Naive thymus-derived CD4-positive, alpha-beta T cell (primary cell): ENCODE results near the gene PROM1. TPM values are rescaled to one million over a fixed set of nuclear protein-coding genes. Genes with fewer than 3 reads are reported as not detected.

Experiments
- ATAC-seq: fragments of 150-1000 bp; cut with Tn5 transposase; 2 replicates; pipeline ENCODE4 v1.10.0; 2021; ENCODE audit warnings: mild to moderate bottlenecking, moderate library complexity
- CTCF ChIA-PET: fragments of 350-600 bp; sonication (Branson Sonifier 250); formaldehyde crosslinking; loops from one replicate; lab custom pipeline; 2021; ENCODE audit warnings: antibody characterized with exemption; lab: Charles Lee
- POLR2A ChIA-PET: fragments of 350-600 bp; sonication (Branson Sonifier 250); formaldehyde crosslinking; loops from one replicate; lab custom pipeline; 2021; ENCODE audit warnings: antibody characterized with exemption, inconsistent platforms; lab: Charles Lee
- DNase-seq, 9 donors: peaks; one replicate each; pipeline versions ENCODE4 v3.0.0 to v3.0.0-alpha.2; 2020 to 2022; ENCODE audit warnings: mixed read lengths in 1 of 9
- H3K27ac ChIP-seq: one replicate; pipeline ENCODE4 v1.7.0; 2013; ENCODE audit warnings: mild to moderate bottlenecking, low read depth, low read length, moderate library complexity
- H3K27me3 ChIP-seq, 2 donors: one replicate each; pipeline ENCODE4 v1.7.0; 2013; ENCODE audit warnings: low read length in 2 of 2, mild to moderate bottlenecking in 2 of 2, moderate library complexity in 2 of 2; ENCODE audit not compliant: control insufficient read depth in 2 of 2, insufficient read depth in 2 of 2
- H3K36me3 ChIP-seq, 3 experiments: 1 replicate in 2 of 3; 2 replicates in 1 of 3; pipeline ENCODE4 v1.7.0; 2013; ENCODE audit warnings: low read length in 3 of 3, mild to moderate bottlenecking in 3 of 3, moderate library complexity in 1 of 3; ENCODE audit not compliant: insufficient read depth in 3 of 3, control insufficient read depth in 2 of 3
- H3K4me1 ChIP-seq, 2 donors: one replicate each; pipeline ENCODE4 v1.7.0; 2013; ENCODE audit warnings: low read length in 2 of 2, mild to moderate bottlenecking in 2 of 2, moderate library complexity in 1 of 2; ENCODE audit not compliant: control insufficient read depth in 2 of 2, insufficient read depth in 2 of 2
- H3K4me3 ChIP-seq: 2 replicates; pipeline ENCODE4 v1.7.0; 2013; ENCODE audit warnings: mild to moderate bottlenecking, low read length
- H3K9me3 ChIP-seq, 3 experiments: 1 replicate in 2 of 3; 2 replicates in 1 of 3; pipeline ENCODE4 v1.7.0; 2013; ENCODE audit warnings: low read length in 3 of 3; ENCODE audit not compliant: control insufficient read depth in 2 of 3
- H3K27ac Mint-ChIP-seq, 9 donors: one replicate each; pipeline ENCODE4 v1.8.0; 2020 to 2022; ENCODE audit warnings: mixed read lengths in 9 of 9, mild to moderate bottlenecking in 8 of 9, moderate library complexity in 5 of 9, inconsistent platforms in 2 of 9
- H3K27me3 Mint-ChIP-seq, 5 donors: one replicate each; pipeline ENCODE4 v1.8.0; 2021 to 2022; ENCODE audit warnings: mixed read lengths in 5 of 5, mild to moderate bottlenecking in 1 of 5
- H3K36me3 Mint-ChIP-seq, 5 donors: one replicate each; pipeline ENCODE4 v1.8.0; 2020 to 2022; ENCODE audit warnings: mixed read lengths in 5 of 5, mild to moderate bottlenecking in 3 of 5, inconsistent platforms in 1 of 5
- H3K4me1 Mint-ChIP-seq, 7 donors: one replicate each; pipeline ENCODE4 v1.8.0; 2020 to 2022; ENCODE audit warnings: mixed read lengths in 7 of 7, mild to moderate bottlenecking in 3 of 7, inconsistent platforms in 1 of 7
- H3K4me3 Mint-ChIP-seq, 10 donors: one replicate each; pipeline ENCODE4 v1.8.0; 2020 to 2022; ENCODE audit warnings: mild to moderate bottlenecking in 10 of 10, mixed read lengths in 10 of 10, moderate library complexity in 6 of 10, inconsistent platforms in 2 of 10
- H3K9me3 Mint-ChIP-seq, 11 donors: one replicate each; pipeline ENCODE4 v1.8.0; 2020 to 2022; ENCODE audit warnings: mixed read lengths in 11 of 11, mild to moderate bottlenecking in 4 of 11, inconsistent platforms in 1 of 11, moderate library complexity in 1 of 11
- intact Hi-C, 2 donors: fragments of 100-400 bp; cut with micrococcal nuclease; formaldehyde crosslinking; loops; one replicate each; pipeline ENCODE4 v1.15.1; 2023
- polyA plus RNA-seq, 2 donors: library from polyadenylated mRNA; unstranded; fragments of 300-500 nt; fragmentation: Illumina TruSeq; gene quantifications; one replicate each; pipeline ENCODE4 v1.2.3, GENCODE V29; 2021
- total RNA-seq, 6 experiments: library from RNA in 5 of 6; stranded (reverse) in 5 of 6; gene quantifications; 1 replicate in 5 of 6; 2 replicates in 1 of 6; pipeline ENCODE4 v1.2.3 and lab custom pipeline; 2021 to 2026

PROM1 gene
- total RNA-seq (1 to 10 TPM in 1 of 5 experiments, under 1 TPM in 1, not detected in 3; 0.13 to 2.6 TPM), polyA plus RNA-seq (not detected), total RNA-seq (lab: John Stamatoyannopoulos, UW) (not detected)

GRCh38 chr4:16083241-16084191 is at the start of gene PROM1:
TSS of gene PROM1 (minus strand) at chr4:16084023. CDS start at chr4:16075906, 8,117 bp downstream.
- H3K9me3 ChIP-seq, result no peaks in the 10 kb centered on the region
- H3K4me3 ChIP-seq, result peak within 1 kb of the TSS; percentile 27
- ChIA-PET CTCF (no interaction called here), POLR2A (no interaction called here)
- DNase-seq, result peak in 1 of 9 donors; percentile 1
- no peaks in the 10 kb centered on the region for H3K36me3 ChIP-seq
- Mint-ChIP-seq H3K36me3 (peaks cover 0 to 3% (median 0%) of the 10 kb centered on the region in 5 donors), H3K27me3 (peaks cover 63 to 87% (median 73%) of the 10 kb centered on the region in 5 donors), H3K9me3 (peaks cover 0 to 5% (median 0%) of the 10 kb centered on the region in 11 donors), H3K4me3 (peak within 1 kb of the TSS; percentile 53 to 89 (median 75)), H3K4me1 (peaks cover 12 to 28% (median 19%) of the 10 kb centered on the region in 7 donors), H3K27ac (no peak within 1 kb of the TSS)
- no peak within 1 kb of the TSS for H3K27ac ChIP-seq
- intact Hi-C loops, result no loop called here
- peaks cover 0 to 6% of the 10 kb centered on the region in 2 donors for H3K27me3 ChIP-seq
- H3K4me1 ChIP-seq, result peaks cover 3 to 12% of the 10 kb centered on the region in 2 donors
- ATAC-seq, result peak; percentile 30

GRCh38 chr4:16133406-16133805 is 49.6 kb upstream of the PROM1 start:
- H3K36me3 ChIP-seq, result no peaks in the 10 kb centered on the region
- Mint-ChIP-seq H3K27ac (no peak overlapping the region), H3K36me3 (peaks cover 0 to 6% (median 0%) of the 10 kb centered on the region in 5 donors), H3K9me3 (peaks cover 0 to 18% (median 0%) of the 10 kb centered on the region in 11 donors), H3K4me3 (no peak overlapping the region), H3K4me1 (peaks cover 0 to 2% (median 0%) of the 10 kb centered on the region in 7 donors), H3K27me3 (peaks cover 0 to 21% (median 4%) of the 10 kb centered on the region in 5 donors)
- no peaks in the 10 kb centered on the region for H3K27me3 ChIP-seq
- intact Hi-C loops, result no loop called here
- no peaks in the 10 kb centered on the region for H3K9me3 ChIP-seq
- ATAC-seq (no peak), DNase-seq (no peak)
- no peak overlapping the region for H3K27ac ChIP-seq
- no peaks in the 10 kb centered on the region for H3K4me1 ChIP-seq
- CTCF ChIA-PET, result interaction anchor here (0.7 kb wide), 1 partner anchor 10 kb away, joined by 3 read pairs; no protein-coding TSS in a partner anchor
- no peak overlapping the region for H3K4me3 ChIP-seq
- POLR2A ChIA-PET, result interaction anchor here (0.6 kb wide), 1 partner anchor 87 kb away, joined by 4 read pairs; no protein-coding TSS in a partner anchor

GRCh38 chr4:16131293-16131692 is 47.5 kb upstream of the PROM1 start:
- H3K4me3 ChIP-seq, result no peak overlapping the region
- Mint-ChIP-seq H3K4me3 (no peak overlapping the region), H3K27ac (no peak overlapping the region), H3K9me3 (peaks cover 0 to 15% (median 0%) of the 10 kb centered on the region in 11 donors), H3K27me3 (peaks cover 0 to 8% (median 0%) of the 10 kb centered on the region in 5 donors), H3K4me1 (peaks cover 0 to 3% (median 0%) of the 10 kb centered on the region in 7 donors), H3K36me3 (peaks cover 0 to 4% (median 0%) of the 10 kb centered on the region in 5 donors)
- no peaks in the 10 kb centered on the region for H3K4me1 ChIP-seq
- no peak overlapping the region for H3K27ac ChIP-seq
- no peaks in the 10 kb centered on the region for H3K27me3 ChIP-seq
- intact Hi-C loops, result no loop called here
- POLR2A ChIA-PET, result no interaction called here
- no peaks in the 10 kb centered on the region for H3K36me3 ChIP-seq
- CTCF ChIA-PET, result no interaction called here
- H3K9me3 ChIP-seq, result no peaks in the 10 kb centered on the region
- ATAC-seq, result no peak
- no peak for DNase-seq

- Histone ChIP-seq H3K9me3 (no peaks in the 10 kb centered on the region), H3K4me1 (no peaks in the 10 kb centered on the region), H3K27me3 (no peaks in the 10 kb centered on the region), H3K36me3 (no peaks in the 10 kb centered on the region), H3K4me3 (no peak overlapping the region), H3K27ac (no peak overlapping the region)
- peaks cover 0 to 1% (median 0%) of the 10 kb centered on the region in 5 donors for H3K36me3 Mint-ChIP-seq
- ATAC-seq, result no peak
- H3K27ac Mint-ChIP-seq, result no peak overlapping the region
- no peak for DNase-seq
- ChIA-PET POLR2A (no interaction called here), CTCF (no interaction called here)
- peaks cover 0 to 11% (median 8%) of the 10 kb centered on the region in 7 donors for H3K4me1 Mint-ChIP-seq
- H3K27me3 Mint-ChIP-seq, result peaks cover 0 to 4% (median 0%) of the 10 kb centered on the region in 5 donors
- intact Hi-C loops, result no loop called here
- no peak overlapping the region for H3K4me3 Mint-ChIP-seq
- H3K9me3 Mint-ChIP-seq, result peaks cover 0 to 2% (median 0%) of the 10 kb centered on the region in 11 donors
Observed at GRCh38 chr4:16129336-16129735, 45.5 kb upstream of the PROM1 start.

GRCh38 chr4:16126714-16127113 is 42.9 kb upstream of the PROM1 start:
- intact Hi-C loops, result no loop called here
- ChIA-PET POLR2A (no interaction called here), CTCF (no interaction called here)
- H3K4me1 ChIP-seq, result peaks cover 0 to 19% of the 10 kb centered on the region in 2 donors
- H3K4me3 Mint-ChIP-seq, result no peak overlapping the region
- no peaks in the 10 kb centered on the region for H3K9me3 ChIP-seq
- H3K27ac ChIP-seq, result no peak overlapping the region
- peak overlapping the region in 1 of 9 donors; percentile 27 for H3K27ac Mint-ChIP-seq
- no peaks in the 10 kb centered on the region for H3K27me3 ChIP-seq
- no peaks in the 10 kb centered on the region for H3K36me3 Mint-ChIP-seq
- H3K4me1 Mint-ChIP-seq, result peaks cover 9 to 35% (median 30%) of the 10 kb centered on the region in 7 donors
- ATAC-seq, result no peak
- H3K9me3 Mint-ChIP-seq, result peaks cover 0 to 4% (median 0%) of the 10 kb centered on the region in 11 donors
- DNase-seq, result no peak
- H3K4me3 ChIP-seq, result no peak overlapping the region
- no peaks in the 10 kb centered on the region for H3K27me3 Mint-ChIP-seq
- H3K36me3 ChIP-seq, result no peaks in the 10 kb centered on the region

GRCh38 chr4:16125571-16126445 is 42.0 kb upstream of the PROM1 start:
- Mint-ChIP-seq H3K4me1 (peaks cover 9 to 41% (median 36%) of the 10 kb centered on the region in 7 donors), H3K4me3 (no peak overlapping the region), H3K36me3 (no peaks in the 10 kb centered on the region), H3K27ac (no peak overlapping the region), H3K9me3 (peaks cover 0 to 4% (median 0%) of the 10 kb centered on the region in 11 donors), H3K27me3 (no peaks in the 10 kb centered on the region)
- Histone ChIP-seq H3K4me3 (no peak overlapping the region), H3K36me3 (no peaks in the 10 kb centered on the region), H3K27ac (no peak overlapping the region), H3K9me3 (no peaks in the 10 kb centered on the region), H3K4me1 (peaks cover 0 to 19% of the 10 kb centered on the region in 2 donors), H3K27me3 (no peaks in the 10 kb centered on the region)
- POLR2A ChIA-PET, result no interaction called here
- DNase-seq, result no peak
- CTCF ChIA-PET, result no interaction called here
- intact Hi-C loops, result no loop called here
- no peak for ATAC-seq
